Activated CD4-positive, alpha-beta T cell treated with anti-CD3 and anti-CD28 coated beads, Interleukin-10, Interleukin-2, amounts not matched to agents 100 ng/mL and 50 ng/mL, durations not matched to agents 16 hours and 8 hours (primary cell): ENCODE results near the gene HIPK1.
"Not testable (repeated sequence)": the region's sequence is repeated elsewhere in the genome, so short reads cannot be mapped to it uniquely, and the experiment has no call there.

ENCODE experiments used
- DNase-seq: peaks from one replicate; pipeline ENCODE4 v3.0.0-alpha.2; 2020

HIPK1 gene

DNA sequence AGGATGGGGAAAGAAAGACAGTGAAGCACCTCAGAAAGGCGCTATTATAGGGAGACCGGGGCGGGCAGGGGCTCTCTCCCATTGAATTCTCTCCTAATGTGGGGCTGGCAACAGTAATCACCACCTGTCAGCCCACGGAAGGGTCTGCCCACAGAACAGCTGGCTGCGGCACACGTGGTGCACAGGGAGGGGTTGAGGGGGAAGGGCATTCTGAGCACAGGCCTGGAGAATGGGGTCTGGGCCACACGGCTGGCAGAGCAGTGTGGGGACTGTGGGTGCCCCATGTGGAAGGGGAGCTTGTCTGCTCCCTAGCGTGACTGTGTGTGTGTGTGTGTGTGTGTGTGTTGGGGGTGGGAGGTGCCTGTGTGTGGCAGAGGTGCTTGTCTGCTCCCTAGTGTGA, 54.3 kb downstream of the HIPK1 start:
- DNase-seq: no peak

DNA sequence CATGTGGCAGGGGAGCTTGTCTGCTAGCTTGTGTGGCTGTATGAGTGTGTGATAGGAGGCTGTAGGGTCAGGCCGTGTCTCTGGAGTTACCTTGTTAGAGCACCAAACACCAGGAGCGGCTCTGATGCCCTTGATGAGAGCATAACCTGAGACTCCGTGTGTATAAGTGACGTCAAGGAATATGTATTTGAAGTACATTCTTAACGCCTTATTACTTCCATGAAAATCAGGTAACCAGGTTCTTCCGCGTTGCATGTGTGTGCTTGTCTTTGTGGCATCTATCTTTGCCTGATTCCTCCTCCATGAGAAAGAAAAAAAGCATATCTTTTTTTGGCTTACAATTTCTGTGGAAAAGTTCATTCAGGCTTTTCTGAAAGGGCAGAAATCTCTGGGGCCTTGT, 54.7 kb downstream of the HIPK1 start:
- no peak for DNase-seq

DNA sequence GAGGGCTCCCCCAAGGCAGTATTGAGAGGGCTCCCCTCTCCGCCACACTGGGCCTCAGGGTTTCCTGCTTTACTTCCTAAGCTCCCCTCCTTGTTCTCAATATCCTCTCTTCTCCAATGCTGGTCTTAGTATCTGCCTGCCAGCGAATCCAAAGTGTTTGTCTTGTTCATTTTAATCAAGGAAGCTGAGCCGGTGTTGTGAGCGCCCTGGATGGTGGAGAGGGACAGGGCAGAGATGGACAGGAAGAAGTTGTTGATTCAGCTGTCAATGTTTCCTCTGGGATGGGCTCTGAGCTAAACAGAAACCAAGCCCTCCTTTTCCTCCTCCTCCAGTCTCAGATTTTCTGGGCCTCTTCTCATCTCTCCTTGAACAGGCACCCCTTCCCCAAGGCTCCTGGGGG, 55.6 kb downstream of the HIPK1 start:
- no peak for DNase-seq

DNA sequence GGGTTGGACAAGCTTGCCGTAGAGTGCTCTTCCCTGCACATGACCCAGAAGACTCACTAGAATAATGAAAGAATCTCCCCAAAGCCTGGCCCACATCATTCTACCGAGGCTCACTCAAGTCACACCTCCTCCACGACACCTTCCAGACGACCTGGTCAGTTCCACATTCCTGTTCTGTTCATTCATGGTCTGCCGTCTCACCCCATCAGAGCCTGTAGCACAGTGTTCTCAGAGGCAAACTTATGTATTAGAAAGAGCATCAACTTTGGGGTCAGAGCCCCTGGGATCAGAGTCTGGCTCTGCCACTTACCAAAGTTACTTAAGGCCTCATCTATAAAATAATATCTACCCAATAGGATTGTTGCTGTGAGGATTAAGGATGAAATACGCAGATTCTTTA, 57.7 kb downstream of the HIPK1 start:
- no peak for DNase-seq

DNA sequence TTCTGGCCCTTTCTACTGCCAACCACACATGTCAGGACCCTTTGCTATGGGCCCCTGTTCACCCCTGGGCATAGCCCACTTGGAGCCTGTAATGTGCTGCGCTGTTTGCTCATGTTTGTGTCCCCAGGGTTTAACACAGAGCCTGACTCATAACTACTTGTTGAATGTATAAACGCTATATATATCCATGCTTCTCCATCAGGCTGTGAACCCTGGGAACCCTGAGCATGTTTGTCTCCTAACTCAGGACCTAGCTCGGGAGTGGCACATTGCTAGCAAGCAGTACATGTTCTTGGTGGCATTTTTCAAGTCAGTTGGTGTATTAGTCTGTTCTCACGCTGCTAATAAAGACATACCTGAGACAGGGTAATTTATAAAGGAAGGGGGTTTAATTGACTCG, 58.1 kb downstream of the HIPK1 start:
- DNase-seq: no peak

DNA sequence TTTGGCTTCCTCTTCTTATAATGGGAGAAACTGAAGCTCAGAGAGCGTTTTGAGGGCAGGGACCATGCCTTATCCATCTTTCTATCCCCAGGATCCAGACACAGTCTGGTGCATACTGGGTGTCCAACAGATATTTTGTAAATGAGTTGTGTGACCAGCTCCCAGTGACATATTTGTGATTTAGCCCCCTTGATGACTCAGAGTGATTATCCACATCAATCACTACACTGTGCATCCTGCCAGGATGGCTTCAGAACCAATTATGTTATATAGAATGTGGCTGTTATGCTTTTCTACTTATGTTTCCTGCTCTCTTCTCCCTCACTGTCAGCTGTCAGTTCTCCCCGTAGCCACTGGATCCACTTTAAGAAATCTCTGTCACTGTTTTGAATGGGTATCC, 61.4 kb downstream of the HIPK1 start:
- DNase-seq: no peak

DNA sequence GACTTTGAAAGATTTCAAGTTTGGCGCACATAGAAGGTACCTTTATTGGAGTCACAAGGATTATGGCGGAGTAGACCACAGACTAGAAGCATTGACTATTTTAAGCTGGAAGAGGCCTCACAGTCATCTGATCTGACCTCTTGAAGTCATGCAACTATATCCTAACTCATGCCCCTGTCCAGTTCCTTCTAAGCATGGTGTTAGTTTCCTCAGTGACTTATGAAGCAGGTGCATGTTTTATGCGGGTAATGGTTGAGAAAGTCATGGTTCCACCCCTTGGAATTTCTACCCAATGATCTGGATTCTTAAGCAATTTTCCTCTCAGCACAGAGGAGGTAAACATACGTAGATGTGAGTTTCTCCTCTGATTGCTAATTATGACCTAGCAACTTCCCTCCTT, 61.8 kb downstream of the HIPK1 start:
- no peak for DNase-seq

DNA sequence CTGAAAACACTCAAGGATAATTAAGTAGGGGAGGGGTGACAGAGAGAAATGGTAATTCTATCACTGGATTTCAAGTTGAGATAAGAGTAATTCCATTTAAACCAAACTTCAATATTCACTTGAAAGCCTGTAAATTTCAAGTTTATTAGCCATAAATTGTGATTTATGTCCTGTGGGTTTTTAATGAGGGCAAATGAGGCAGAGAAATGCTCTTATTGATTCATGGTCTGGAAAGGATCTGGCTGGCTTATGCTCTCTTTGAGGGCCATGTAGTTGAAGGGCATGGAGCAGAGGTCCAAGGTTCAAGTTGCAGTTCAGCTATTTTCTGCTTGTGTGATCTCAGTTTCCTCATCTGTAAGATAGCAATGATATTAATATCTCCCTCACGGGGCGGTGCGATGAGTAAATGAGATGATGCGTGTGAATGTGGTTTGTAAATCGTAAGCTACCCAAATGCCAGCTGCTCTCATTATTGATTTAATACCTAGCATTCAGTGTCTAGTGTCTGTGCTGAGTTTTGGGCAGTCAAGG, 62.4 kb downstream of the HIPK1 start:
- no peak for DNase-seq

DNA sequence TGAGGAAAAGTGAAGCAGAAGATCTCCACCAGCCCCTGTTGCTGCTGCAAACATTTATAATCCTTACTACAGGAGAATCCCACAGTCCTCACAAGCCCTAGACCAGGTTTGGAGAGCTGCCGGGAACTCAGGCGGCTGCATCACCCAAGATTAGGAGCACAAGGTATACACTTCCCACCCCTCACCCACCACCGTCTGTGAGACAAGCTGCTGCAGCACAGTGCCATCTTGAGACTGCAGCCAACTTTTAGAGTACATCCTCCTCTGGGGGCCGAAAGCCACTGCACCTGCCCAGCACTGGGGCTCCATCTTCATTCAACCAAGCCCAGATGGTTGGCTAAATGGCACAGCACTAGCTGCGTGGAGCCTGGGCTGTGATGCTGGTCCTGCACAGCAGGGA, 63.9 kb downstream of the HIPK1 start:
- no peak for DNase-seq

DNA sequence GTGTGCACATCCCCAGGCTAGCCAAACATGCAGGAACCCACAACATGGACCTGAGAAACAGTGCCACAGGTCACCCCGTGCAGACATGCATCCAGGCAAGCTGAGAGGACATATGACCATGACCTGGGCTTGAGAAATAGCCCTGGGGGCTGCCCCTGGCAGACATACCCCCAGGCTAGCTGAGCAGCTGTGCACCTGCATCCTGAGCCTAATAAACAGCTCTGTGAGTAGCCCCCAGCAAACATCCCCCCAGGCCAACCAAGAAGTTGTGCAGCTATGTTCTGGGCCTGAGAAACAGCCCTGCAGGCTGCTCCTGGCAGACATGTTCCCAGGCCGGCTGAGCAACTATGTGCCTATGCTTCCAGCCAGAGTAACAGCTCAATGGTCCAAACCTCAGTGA, 64.6 kb downstream of the HIPK1 start:
- DNase-seq: no peak

DNA sequence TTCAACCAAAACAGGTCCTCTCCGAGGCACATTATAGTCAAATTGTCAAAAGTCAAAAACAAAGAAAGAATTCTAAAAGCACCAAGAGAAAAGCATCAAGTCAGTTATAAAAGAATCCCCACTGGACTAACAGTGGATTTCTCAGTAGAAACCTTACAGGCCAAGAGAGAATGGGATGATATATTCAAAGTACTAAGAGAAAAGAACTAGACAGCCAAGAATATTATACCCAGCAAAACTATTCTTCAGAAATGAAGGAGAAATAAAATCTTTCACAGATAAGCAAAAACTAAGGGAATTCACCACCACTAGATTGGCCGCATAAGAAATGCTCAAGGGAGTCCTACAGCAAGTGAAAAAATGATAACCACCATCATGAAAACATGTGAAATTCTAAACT, 66.3 kb downstream of the HIPK1 start:
- no peak for DNase-seq

DNA sequence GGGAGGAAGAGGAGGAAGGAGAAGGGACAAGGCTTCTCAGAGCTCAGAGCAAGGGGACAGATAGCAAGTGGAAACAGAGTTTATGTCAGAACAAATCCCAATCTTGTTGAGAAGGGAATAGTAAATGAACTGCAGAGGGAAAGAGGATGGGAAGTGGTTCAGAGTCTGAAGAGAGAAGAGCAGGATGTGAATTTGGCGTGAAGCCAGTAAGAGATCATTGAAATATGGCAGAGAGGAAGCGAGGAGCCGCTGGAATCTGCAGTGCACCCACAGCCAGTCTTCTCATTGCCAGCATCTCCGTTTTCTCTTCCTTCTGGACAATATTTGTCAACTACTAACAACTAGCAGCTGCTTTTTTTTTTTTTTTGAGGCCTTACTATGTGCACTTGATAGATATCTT, 69.2 kb downstream of the HIPK1 start:
- no peak for DNase-seq

DNA sequence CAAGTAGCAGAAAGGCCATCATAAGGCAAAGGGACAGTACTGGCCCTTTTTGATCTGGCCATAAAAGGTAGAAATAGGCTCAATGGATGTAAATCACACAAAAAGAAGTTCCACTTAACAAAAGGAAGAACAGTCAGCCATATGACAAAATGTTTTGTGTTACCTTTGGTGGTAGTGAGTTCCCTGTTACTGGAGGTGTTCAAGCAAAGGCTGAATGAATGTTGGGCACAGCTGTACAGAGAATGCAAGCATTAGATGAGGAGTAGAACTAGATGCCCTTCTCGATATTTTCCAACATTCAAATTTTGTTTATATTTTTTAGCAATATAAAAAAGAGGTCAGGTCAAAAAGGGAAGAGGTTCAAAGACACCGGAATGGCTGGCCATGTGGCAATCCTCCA, 70.1 kb downstream of the HIPK1 start:
- no peak for DNase-seq

DNA sequence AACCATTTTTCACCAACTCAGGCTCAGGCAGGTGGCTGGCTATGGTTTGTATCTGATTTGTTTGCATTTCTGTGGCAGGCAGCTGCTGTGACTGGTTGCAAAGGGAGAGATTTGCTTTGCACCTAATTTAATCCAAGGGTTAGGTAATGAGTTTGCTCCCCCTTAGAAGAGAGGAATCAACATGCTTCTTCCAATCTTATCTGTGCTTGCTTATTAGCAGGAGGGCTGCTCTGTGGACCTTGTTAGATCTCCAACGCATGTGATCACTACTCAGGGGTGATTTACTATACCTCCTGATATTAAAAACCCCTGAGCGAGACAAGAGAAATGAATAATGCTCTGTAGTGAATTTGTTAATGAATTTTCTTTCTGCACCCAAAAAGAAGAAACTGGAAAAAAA, 70.7 kb downstream of the HIPK1 start:
- DNase-seq: no peak

DNA sequence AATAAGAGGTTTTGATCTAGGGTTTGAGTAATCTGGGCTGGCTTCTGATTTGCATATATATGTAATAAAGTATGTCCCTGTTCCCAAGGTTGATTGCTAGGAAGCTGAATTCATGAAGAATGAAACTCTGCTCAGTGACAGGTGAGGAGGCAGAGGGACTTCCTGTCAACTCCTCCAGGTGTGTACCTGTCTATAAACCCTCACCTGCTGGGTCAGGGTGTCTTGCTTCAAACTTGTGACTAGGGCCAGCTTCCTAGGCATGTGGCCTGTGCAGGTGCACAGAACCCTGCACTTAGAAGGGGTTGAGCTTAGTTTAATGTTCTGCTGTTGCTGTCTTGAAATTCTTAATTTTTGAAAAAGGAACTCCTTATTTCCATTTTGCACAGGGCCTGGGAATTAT, 71.3 kb downstream of the HIPK1 start:
- no peak for DNase-seq

DNA sequence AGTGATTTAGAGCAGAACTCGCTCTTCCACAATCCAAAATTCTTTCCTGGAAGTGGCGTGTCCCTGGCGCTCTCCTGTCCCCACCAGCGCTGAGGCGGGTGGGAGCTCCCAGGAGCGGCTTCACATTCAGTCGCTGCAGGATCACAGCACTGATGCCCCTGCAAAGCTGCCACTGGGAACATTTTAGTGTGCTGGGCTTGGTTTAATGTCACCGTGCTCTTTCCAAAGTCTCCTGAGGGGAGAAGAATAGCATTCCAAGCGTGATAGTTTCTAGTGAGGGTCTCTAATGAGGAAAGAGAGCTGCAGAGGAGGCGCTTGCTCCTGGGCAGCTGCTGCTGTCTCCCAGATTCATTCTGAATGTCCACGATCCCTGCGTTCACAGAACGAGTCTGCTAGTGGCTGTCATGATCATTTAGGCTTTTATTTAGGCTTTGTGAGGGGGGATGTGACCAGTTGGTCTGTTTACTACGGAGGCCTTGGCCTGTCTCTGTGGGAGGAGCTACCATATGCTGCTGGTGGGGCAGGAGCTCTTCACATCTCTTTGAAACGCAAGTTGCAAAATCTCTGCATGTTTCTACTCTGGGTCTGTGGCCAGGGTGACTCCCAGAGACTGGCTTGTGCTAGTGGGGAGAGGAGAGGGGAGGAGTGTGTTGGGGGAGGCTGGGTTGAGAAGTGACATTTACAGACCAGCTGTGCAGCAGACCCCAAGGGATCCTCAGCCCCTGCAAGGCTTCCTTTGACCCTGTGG, 73.5 kb downstream of the HIPK1 start:
- no peak for DNase-seq

DNA sequence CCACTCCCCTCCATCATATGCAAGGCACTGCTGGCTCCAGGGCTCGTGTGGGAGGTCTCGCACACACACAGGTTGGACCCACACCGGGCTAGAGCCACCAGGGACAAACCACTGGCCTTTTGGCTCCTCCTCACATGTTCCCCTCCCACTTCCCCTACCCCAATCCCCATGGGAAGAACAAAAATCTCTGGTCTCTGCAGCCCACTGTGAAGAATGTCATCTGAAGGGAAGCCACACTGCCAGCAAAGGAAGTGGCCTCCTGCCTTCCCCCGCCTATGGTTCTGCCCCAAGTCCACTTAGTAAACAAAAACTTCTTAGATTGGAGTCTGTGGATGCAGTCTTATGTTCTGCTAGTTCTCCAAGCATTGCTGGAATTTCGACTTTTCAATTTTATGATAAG, 74.3 kb downstream of the HIPK1 start:
- no peak for DNase-seq

DNA sequence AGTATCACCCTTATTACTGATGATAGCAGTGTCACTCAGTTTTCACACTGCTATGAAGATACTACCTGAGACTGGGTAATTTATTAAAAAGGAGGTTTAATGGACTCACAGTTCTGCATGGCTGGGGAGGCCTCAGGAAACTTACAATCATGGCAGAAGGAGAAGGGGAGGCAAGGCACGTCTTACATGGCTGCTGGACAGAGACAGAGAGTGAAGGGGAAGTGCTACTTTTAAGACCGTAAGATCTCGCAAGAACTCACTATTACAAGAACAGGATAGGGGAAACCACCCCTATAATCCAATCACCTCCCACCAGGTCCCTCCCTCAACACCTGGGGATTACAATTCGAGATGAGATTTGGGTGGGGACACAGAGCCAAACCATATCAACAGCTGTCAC, 77.7 kb downstream of the HIPK1 start:
- DNase-seq: not testable (repeated sequence)

DNA sequence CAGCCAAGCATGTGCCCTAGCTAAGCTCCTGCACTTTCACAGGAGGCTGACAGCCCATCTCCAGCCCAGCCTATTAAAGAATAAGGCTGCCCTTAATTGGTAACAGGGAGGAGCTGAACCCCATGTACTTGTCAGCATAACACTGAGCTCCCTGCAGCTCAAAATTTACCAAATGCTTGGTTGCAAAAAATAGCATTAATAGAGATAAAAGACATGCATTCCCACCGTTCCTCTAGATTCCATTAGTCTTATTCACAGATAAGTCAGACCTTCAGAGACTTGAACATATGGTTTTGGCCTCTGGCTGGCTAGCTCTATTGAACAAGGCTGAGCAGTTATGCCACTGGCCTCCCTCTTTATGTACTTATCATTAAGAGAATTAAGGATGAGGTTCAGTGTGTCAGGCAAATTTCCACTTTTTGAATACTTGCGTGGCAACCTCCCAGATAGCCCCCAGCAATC, 79.4 kb downstream of the HIPK1 start:
- DNase-seq: no peak

DNA sequence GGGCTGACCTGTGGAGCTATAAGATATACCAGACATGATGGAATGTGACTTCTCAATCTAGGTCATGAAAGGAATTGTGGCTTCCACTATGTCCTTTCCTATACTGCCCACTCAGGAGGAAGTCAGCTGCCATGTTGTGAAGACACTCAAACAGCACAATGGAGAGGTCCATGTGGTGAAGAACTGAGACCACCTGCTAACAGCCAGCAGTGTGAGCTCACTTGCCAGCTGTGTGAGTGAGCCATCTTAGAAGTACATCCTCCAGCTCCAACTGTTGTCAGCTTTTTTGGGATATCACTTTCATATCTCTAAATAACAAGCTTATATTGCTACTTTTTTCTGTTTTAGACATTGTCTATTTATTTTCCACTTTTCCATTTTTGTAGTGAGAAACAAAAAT, 79.9 kb downstream of the HIPK1 start:
- no peak for DNase-seq

DNA sequence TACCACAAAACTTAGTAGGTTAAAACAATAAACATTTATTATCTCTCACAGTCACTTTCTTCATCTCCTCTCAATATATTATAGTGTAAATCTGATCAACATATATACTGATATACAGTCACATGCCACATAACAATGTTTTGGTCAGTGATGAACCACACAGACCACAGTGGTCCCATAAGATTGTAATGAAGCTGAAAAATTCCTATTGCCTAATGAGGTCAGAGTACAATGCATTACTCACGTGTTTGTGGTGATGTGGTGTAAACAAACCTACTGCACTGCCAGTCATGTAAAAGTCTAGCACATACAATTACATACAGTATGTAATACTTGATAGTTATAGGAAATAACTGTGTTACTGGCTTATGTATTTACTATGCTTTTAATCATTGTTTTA, 80.3 kb downstream of the HIPK1 start:
- DNase-seq: no peak

DNA sequence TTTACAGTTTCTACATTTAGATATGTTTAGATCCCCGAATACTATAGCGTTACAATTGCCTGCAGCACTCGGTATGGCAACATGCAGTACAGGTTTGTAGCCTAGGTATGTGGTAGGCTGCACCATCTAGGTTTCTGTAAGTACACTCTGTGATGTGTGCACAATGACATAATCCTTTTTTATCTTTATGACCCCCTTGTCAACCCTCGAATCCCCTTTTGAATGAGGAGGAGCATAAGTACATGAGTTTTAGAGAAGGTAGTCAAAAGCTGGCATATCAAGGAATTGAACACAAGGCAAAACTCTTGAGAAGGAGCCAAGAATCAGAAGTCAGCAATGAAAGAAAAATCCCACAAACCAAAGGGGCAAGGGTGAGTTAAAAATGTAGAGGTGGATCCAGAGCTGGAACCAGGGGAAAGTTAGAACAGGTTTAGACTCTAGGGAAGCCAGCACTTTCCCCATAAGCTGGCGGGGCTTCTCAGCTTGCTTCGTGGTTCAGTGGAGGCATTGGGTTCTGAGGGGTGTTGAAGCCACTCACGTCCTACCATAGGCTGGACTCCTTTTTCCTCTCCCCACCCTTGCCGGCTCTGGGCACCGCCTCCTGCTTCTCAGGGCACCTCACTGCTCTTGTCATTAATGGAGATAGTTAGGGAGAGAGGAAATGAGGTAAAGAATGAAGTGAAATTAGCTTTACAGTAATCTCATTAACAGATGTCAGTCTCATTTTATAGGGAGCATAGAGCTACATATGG, 81.5 kb downstream of the HIPK1 start:
- no peak for DNase-seq

DNA sequence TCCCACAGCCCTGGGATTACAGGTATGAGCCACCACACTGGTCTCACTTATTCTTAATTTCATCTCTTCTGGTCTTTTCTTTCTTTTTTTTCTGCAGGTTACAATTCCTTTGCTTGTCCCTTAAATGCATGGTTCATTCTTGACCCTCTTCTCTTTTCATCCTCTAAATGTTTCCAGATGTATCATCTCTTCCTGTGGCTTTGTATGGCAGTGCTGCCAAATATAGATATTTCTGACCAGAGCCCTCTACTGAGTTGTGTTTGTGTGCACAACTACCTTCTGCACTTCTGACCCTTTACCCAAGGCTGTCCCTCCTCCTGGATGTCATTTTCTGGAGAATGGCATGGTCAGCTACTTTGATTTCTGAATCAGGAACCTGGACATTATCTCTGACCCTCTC, 82.7 kb downstream of the HIPK1 start:
- no peak for DNase-seq

DNA sequence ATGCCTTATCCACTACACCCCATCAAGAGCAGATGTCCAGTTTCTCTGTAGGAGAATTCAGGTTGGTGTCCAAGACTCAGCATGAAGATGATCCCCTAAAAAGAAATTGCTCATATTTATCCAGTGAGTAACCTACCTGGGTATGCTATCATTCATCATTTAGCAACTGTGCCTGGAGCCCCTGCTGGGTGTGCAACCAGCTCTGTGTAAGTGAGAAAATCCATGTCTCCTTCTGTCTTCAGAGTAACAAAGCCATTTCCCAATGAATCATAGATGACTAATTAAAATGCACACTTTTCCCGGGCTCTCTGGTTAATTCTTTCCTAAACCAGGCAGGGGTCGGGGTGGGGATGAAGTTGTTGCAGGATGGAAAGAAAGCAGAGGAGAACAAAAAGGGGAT, 86.0 kb downstream of the HIPK1 start:
- no peak for DNase-seq

DNA sequence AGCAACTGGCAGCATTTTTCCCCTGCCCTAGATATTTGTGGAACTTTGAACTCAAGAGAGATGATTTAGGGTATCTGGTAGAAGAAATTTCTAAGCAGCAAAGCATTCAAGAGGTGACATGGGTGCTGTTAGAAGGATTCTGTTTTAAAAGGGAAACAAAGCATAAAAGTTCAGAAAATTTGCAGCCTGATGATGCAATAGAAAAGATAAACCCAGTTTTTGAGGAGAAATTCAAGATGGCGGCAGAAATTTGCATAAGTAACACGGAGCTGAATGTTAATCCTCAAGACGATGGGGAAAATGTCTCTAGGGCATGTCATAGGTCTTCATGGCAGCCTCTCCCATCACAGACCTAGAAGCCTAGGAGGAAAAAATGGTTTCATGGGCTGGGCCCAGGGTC, 90.6 kb downstream of the HIPK1 start:
- DNase-seq: not testable (repeated sequence)
